DOHH2 (cell line): ENCODE measurements around the gene NPY2R.

Experiments used
- H3F3A ChIP-seq: fragments of 200-600 bp; sonication (generic), shearing (Covaris generic); 2 replicates; pipeline ENCODE4 v1.6.0; 2016; ENCODE audit warnings: antibody characterized with exemption, mild to moderate bottlenecking; ENCODE audit not compliant: control insufficient read depth, insufficient read depth
- H3K27ac ChIP-seq: fragments of 200-600 bp; sonication (generic); 2 replicates; pipeline ENCODE4 v1.5.1; 2014; ENCODE audit warnings: low read depth, mild to moderate bottlenecking, low read length, moderate library complexity
- H3K27me3 ChIP-seq: fragments of 200-600 bp; sonication (generic); 2 replicates; pipeline ENCODE4 v1.6.1; 2014; ENCODE audit warnings: mild to moderate bottlenecking, low read length, mixed read lengths; ENCODE audit not compliant: control insufficient read depth
- H3K36me3 ChIP-seq: fragments of 200-600 bp; sonication (generic); 2 replicates; pipeline ENCODE4 v1.6.1; 2014; ENCODE audit warnings: mild to moderate bottlenecking, low read length, moderate library complexity, mixed read lengths; ENCODE audit not compliant: control insufficient read depth
- H3K4me1 ChIP-seq: fragments of 200-600 bp; sonication (generic); 2 replicates; pipeline ENCODE4 v1.6.1; 2014; ENCODE audit warnings: mild to moderate bottlenecking, low read length, mixed read lengths; ENCODE audit not compliant: control insufficient read depth
- H3K4me2 ChIP-seq: fragments of 200-600 bp; sonication (generic); 2 replicates; pipeline ENCODE4 v1.6.0; 2014; ENCODE audit warnings: mild to moderate bottlenecking, low read length, moderate library complexity
- H3K4me3 ChIP-seq: fragments of 200-600 bp; sonication (generic); 2 replicates; pipeline ENCODE4 v1.5.1; 2014; ENCODE audit warnings: mild to moderate bottlenecking, low read length, mixed read lengths
- H3K79me2 ChIP-seq: fragments of 200-600 bp; sonication (generic); 2 replicates; pipeline ENCODE4 v1.6.1; 2014; ENCODE audit warnings: mild to moderate bottlenecking, low read length, mixed read lengths; ENCODE audit not compliant: control insufficient read depth
- H3K9me2 ChIP-seq: fragments of 200-600 bp; sonication (generic); replicated peaks from 2 replicates; pipeline ENCODE4 v1.6.1; 2014; ENCODE audit warnings: mild to moderate bottlenecking, low read length, mixed read lengths; ENCODE audit not compliant: control insufficient read depth
- H3K9me3 ChIP-seq: fragments of 200-600 bp; sonication (generic); 2 replicates; pipeline ENCODE4 v1.6.1; 2014; ENCODE audit warnings: antibody characterized with exemption, low read length, mixed read lengths; ENCODE audit not compliant: control insufficient read depth, insufficient read depth
- H4K20me1 ChIP-seq: fragments of 200-600 bp; sonication (generic); 2 replicates; pipeline ENCODE4 v1.6.0; 2014; ENCODE audit warnings: low read depth, mild to moderate bottlenecking, antibody characterized with exemption, low read length, moderate library complexity; ENCODE audit not compliant: control insufficient read depth, insufficient read depth
- CTCF ChIP-seq: fragments of 200-600 bp; sonication (generic); IDR thresholded peaks from one replicate; pipeline ENCODE4 v1.5.1; 2014; ENCODE audit warnings: antibody characterized with exemption, mild to moderate bottlenecking, low read depth, low read length; ENCODE audit not compliant: poor library complexity, severe bottlenecking
- EZH2phosphoT487 ChIP-seq: fragments of 200-600 bp; sonication (generic); IDR thresholded peaks from 2 replicates; pipeline ENCODE4 v1.6.1; 2017; ENCODE audit warnings: borderline replicate concordance, mild to moderate bottlenecking, antibody characterized with exemption, low read length, moderate library complexity, mixed read lengths

The NPY2R gene

GRCh38 chr4:155263480-155263879 lies 55.0 kb downstream of the NPY2R start:
- no peak overlapping the region for H3K27ac ChIP-seq
- no peaks in the 10 kb centered on the region for H3K9me3 ChIP-seq
- no peaks in the 10 kb centered on the region for H3K27me3 ChIP-seq
- H3K4me3 ChIP-seq = no peak overlapping the region
- no peaks in the 10 kb centered on the region for H4K20me1 ChIP-seq
- no peak overlapping the region for H3K4me2 ChIP-seq
- no peaks in the 10 kb centered on the region for H3K36me3 ChIP-seq
- H3K4me1 ChIP-seq = no peaks in the 10 kb centered on the region
- no peaks in the 10 kb centered on the region for H3K79me2 ChIP-seq
- no peaks in the 10 kb centered on the region for H3F3A ChIP-seq
- TF ChIP-seq EZH2phosphoT487 = no peak
- no peaks in the 10 kb centered on the region for H3K9me2 ChIP-seq

- Histone ChIP-seq H3K27me3 (no peaks in the 10 kb centered on the region), H3K4me3 (no peak overlapping the region), H3K4me1 (no peaks in the 10 kb centered on the region), H3K4me2 (no peak overlapping the region), H3K27ac (no peak overlapping the region), H4K20me1 (no peaks in the 10 kb centered on the region), H3K9me2 (no peaks in the 10 kb centered on the region), H3K79me2 (no peaks in the 10 kb centered on the region), H3K36me3 (no peaks in the 10 kb centered on the region), H3F3A (no peaks in the 10 kb centered on the region), H3K9me3 (no peaks in the 10 kb centered on the region)
- no peak for TF ChIP-seq CTCF
These were observed 56.7 kb downstream of the NPY2R start for GRCh38 chr4:155265113-155265512.
